Amniotic stem cell (primary cell): Measurements from ENCODE around the gene CCDC27.
"Not testable (repeated sequence)": the region's sequence is repeated elsewhere in the genome, so short reads cannot be mapped to it uniquely, and the experiment has no call there.

ENCODE experiments used
- DNase-seq: peaks from one replicate; lab custom pipeline; 2025; lab: John Stamatoyannopoulos, UW

The CCDC27 gene

DNA sequence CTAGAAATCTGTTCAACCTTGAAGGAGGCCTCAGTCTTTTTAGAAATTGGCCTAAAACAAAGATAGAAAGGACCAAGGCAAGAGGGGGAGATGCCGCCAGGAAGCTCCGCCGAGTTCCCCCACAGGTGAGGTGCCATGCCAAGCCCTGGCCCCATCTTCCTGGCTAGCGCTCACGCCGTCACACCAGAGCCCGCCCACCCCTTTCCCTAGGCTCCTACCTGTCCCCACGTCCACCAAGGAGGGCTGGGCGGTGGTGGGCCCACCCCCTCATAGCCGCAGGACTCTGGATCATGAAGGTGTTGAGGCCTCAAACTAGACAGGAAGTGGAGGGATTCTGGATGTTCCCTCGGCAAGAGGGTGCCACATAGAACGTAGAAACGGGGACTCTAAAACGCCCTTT, 15.5 kb upstream of the CCDC27 start:
- DNase-seq = no peak

- DNase-seq = no peak
These were observed 13.3 kb upstream of the CCDC27 start for GRCh38 chr1:3738943-3739342.

DNA sequence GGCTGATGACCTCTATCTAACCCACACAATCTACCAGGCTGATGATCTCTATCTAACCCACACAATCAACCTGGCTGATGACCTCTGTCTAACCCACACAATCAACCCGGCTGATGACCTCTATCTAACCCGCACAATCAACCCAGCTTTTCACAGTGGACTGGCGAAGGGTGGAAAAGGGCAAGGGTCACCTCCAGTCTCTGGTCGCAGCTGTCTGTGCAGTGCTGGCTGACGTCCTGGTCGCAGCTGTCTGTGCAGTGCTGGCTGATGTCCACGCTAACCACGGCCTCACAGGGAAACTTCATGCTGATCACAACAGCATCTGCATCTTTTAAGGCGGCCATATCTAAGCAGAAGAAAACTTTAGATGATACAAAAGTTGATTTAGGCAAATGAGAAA, 12.2 kb upstream of the CCDC27 start:
- DNase-seq = no peak

DNA sequence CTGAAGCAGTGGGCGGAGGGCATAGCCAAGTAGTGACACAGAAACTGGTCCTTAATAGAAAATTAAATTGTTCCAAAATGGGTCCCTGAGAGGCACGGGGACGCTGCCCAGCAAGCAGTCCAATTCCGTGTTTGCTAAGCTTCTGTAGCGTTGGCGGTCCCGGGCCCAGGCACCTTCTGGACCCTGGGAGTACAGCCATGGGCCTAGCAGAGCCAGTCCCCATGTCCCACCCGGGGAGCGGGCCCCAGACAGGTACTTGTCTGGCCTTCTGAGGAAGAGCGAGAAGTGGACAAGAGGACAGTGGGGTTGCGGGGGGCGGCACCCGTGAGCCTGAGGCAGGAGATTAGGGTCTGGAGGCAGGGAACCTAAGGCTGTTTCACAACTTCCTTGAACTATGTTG, 11.5 kb upstream of the CCDC27 start:
- DNase-seq = no peak

GRCh38 chr1:3741566-3742438, 10.4 kb upstream of the CCDC27 start:
- no peak for DNase-seq

GRCh38 chr1:3742439-3743298, 9.6 kb upstream of the CCDC27 start:
- DNase-seq = no peak

GRCh38 chr1:3743421-3743820, 8.8 kb upstream of the CCDC27 start:
- no peak for DNase-seq

DNA sequence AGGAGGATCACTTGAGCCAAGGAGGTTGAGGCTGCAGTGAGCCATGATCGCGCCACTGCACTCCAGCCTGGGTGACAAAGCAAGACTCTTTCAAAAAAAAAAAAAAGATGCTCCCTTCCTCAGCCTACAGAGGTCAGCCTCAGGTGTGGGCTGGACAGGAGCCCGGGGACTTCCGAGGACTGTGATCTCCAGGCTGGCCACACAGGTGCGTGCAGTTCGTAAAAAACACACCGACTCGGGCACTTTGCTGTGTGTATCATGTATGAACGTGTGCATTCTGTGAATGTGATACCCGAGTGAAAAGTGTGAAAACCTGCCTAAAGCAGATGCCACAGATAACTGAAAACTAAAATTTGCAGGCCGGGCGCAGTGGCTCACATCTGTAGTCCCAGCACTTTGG, 8.4 kb upstream of the CCDC27 start:
- DNase-seq = no peak

GRCh38 chr1:3744646-3745045, 7.6 kb upstream of the CCDC27 start:
- DNase-seq = no peak

- no peak for DNase-seq
These were observed 7.2 kb upstream of the CCDC27 start for GRCh38 chr1:3745071-3745470.

DNA sequence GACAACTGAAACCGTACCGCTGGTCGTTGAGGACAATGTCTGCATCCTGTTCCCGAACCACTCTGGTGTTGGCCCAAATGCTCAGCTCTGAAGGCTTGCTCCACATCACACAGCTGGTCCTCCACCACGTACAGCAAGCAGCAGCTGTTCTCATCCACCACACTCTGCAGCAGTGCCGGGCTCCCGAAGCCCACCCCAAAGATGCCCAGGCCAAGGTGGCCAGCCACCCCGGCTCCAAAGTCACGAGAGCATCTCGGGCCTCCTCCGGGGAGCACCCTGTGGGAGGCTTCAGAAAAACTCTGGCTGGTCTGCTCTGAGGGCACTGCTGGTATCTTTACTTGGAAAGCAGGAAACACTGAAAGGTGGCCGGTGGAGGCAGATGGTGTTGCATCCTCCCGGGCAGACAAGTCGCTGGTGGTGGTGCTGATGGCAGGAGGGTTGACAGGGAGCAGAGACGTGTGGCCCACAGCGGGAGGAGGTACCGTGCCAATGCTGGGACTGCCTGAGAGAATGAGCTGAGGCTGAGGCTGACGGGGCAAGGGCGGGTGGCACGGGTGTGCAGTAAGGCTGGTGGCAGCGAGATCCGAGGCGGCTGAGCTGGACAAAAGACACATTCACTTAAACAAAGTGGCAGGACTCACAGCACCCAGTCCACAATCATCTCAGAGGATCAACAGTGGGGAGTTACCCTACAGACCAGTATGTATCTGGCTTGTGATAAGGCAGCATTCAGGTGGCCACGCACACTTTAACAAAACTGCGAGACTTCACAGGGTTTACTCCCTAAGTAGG, 6.5 kb upstream of the CCDC27 start:
- no peak for DNase-seq

DNA sequence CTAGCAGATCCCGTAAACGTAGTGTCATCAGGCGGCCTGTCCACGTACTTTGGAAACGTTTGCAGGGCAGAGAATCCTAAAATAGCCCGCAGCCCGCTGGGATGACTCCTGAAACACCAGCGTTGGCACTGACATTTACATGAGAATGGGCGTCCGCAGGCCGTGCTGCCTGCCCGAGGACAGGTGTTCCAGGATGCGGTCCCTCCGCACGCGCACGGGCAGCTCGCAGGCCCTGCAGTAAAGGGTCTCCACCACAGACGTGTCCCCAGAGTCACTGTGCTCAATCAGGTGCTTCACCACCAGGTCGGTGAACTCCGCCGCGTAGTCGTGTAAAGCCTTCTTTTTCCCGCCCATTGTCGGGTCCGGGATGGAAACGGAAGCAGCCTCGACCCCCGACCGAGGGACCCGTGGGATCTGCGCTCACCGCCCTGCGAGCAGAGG, 5.8 kb upstream of the CCDC27 start:
- no peak for DNase-seq

DNA sequence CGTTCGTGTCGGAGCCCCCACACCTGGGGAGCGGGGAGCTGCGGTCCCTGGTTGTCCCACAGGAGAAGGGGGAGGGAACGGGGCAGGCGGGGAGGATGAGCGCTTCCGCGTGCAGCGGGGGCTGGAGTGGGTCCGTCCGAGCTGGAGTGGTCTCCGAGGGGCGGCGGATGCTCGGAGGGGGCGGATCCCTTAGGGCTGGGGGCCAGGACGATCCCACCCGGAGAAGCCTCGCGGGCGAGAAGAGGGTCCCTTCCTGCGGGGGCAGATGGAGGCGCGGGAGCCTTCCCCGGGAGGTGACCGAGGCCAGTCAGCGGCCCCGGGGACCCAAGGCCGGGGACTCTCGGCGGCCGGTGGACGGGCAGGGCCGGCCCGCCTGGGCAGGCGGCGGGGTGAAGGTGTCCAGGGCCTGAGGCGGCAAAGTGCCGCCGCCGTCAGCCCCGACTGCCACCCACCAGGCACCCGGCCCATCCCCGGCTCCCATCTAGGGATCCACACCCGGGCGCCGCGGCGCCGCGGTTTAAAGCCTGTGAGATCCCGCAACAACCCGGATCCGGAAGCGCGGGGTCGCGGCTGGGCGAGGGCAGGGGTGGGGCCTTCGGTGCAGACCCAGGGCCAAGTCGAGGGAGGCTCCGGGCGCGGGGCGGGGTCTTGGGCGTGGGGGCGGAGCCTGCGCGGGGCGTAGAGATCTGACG, 5.3 kb upstream of the CCDC27 start:
- DNase-seq = no peak

- DNase-seq = no peak
These were observed 4.8 kb upstream of the CCDC27 start for GRCh38 chr1:3747522-3747848.

- DNase-seq = no peak
These were observed 4.3 kb upstream of the CCDC27 start for GRCh38 chr1:3747903-3748302.

DNA sequence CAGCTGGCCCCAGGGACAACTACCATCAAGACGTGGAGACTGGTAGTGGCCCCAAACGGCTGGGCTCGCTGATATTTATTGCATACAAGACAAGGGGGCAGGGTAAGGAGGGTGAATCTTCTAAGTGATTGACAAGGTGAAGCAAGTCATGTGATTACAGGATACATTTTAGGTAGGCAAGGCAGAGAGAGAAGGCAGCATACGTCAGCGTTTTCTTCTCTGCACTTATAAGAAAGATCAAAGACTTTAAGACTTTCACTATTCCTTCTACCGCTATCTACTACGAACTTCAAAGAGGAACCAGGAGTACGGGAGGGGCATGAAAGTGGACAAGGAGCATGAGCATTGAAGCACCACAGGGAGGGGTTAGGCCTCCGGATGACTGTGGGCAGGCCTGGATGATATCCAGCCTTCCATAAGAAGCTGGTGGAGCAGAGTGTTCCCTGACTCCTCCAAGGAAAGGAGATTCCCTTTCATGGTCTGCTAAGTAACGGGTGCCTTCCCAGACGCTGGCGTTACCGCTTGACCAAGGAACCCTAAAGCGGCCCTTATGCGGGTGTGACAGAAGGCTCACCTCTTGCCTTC, 3.8 kb upstream of the CCDC27 start:
- DNase-seq = not testable (repeated sequence)

DNA sequence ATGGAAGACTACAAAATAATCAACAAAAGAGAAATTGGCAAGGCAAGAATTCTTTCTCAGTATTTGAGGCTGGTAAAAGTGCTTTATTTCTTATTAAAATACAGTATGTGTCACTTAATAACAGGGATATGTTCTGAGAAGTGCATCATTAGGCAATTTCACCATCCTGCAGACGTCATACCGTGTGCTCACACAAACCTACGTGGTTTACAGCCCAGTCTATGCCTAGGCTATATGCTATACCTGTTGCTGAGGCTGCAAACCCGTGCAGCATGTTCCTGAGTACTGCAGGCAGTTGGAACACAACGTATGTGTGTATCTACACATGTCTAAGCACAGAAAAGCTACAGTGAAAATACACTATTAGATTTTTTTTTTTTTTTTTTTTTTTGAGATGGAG, 2.7 kb upstream of the CCDC27 start:
- DNase-seq = no peak

- no peak for DNase-seq
These were observed 1.5 kb upstream of the CCDC27 start for GRCh38 chr1:3750741-3751140.

GRCh38 chr1:3753656-3754454, 1.6 kb downstream of the CCDC27 start:
- no peak for DNase-seq

DNA sequence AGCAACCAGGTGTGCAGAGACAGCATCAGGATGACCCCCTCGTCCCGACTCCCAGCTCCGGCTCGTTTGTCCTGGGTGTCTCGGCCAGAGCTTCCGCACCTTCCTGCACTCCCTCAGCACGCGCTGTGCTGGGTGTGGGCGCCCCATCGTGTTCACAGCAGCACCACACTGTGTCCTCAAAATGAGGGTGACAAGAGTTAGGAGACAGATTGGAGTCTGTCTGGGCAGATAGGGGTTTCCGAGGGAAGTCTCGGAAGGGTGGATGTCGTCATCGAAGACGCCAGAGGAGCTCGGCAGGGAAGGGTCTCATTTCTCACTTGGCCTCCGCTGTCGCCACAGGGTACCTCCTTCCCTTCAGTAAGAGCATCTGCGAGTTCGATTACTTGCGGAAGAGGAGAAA, 4.1 kb downstream of the CCDC27 start:
- DNase-seq = no peak

GRCh38 chr1:3759164-3759563, 6.9 kb downstream of the CCDC27 start:
- DNase-seq = no peak
